ENCODE results near the gene SLC35A2.

Gene SLC35A2

DNA sequence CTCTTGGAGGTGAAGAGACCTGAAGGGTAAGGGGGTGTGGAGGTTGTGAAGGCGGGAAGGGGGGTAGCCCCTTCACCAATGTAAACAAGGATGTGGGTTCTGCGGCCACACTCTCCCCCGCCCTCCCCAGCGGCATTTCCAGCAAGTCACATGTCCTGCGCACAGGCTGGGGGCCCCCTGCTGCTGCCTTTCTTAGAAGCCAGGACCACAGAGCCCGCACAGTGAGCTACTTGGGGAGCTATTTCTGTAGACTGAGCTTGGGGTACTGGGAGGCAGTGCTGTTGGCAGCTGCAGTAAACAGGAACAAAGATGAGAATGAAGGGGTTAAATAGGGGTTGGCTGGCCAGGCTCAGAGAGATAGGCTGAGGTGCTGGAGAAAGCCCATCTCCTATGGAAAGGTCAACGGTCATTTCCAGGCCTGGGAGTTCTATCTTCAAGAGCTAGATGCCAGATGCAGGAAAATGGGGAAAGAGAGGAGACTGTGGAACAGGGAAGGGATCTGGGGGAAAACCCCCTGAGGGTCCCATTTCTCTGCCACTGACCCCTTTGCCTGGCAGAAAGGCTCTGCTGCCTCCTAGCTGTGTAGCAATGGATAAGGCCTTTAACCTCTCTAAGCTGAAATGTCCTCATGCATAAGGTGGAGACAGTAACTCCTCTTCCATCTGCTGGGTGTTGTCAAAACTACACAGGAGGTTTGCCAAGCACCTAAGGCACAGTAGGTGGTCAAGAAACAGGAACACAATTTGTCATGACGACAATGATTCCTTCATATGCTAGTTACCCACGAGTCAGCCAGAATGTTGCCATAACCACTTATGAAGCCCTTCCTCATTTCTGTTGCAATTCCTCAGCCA lies 25.8 kb upstream of the SLC35A2 start:
- DNase-seq (peak; percentile 90), ATAC-seq (ENCODE audit: insufficient read depth, low read depth) (peak; percentile 97)
- no peaks in the 10 kb centered on the region for H3K9me3 ChIP-seq (ENCODE audit: insufficient read depth, low read length, severe bottlenecking)
- peaks cover 59% of the 10 kb centered on the region for H3K36me3 ChIP-seq (ENCODE audit: insufficient read depth, low read length)
- H3K27me3 ChIP-seq (ENCODE audit: insufficient read depth, low read length, poor library complexity): no peaks in the 10 kb centered on the region
- no peak overlapping the region for H3K4me3 ChIP-seq (ENCODE audit: low read depth in 1 of 2, low read length in 2 of 2)
- peak overlapping the region; percentile 30 for H3K4me2 ChIP-seq (ENCODE audit: insufficient read depth, low read length)
- peak overlapping the region; percentile 76 for H3K27ac ChIP-seq (ENCODE audit: low read length)
- H4K20me1 ChIP-seq (ENCODE audit: insufficient read depth, low read length): peaks cover 68% of the 10 kb centered on the region
- H2AFZ ChIP-seq (ENCODE audit: low read depth, low read length): no peak overlapping the region
- H3K4me1 ChIP-seq (ENCODE audit: insufficient read depth, low read length): peaks cover 48% of the 10 kb centered on the region
- H3K9ac ChIP-seq (ENCODE audit: low read depth, low read length): 0 out of 2 replicates have a peak overlapping the region, but pooled peaks have one; percentile 8
- TF ChIP-seq, protein P1, sequence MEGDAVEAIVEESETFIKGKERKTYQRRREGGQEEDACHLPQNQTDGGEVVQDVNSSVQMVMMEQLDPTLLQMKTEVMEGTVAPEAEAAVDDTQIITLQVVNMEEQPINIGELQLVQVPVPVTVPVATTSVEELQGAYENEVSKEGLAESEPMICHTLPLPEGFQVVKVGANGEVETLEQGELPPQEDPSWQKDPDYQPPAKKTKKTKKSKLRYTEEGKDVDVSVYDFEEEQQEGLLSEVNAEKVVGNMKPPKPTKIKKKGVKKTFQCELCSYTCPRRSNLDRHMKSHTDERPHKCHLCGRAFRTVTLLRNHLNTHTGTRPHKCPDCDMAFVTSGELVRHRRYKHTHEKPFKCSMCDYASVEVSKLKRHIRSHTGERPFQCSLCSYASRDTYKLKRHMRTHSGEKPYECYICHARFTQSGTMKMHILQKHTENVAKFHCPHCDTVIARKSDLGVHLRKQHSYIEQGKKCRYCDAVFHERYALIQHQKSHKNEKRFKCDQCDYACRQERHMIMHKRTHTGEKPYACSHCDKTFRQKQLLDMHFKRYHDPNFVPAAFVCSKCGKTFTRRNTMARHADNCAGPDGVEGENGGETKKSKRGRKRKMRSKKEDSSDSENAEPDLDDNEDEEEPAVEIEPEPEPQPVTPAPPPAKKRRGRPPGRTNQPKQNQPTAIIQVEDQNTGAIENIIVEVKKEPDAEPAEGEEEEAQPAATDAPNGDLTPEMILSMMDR (IDR thresholded peaks at IDR 0.05; ENCODE audit: borderline replicate concordance, extremely low read depth, low read length, poor library complexity, severe bottlenecking): peak; percentile 50
- TF ChIP-seq EZH2 (IDR thresholded peaks at IDR 0.05; ENCODE audit: borderline replicate concordance, low read depth, low read length, severe bottlenecking): no peak
- H3K79me2 ChIP-seq (ENCODE audit: insufficient read depth, low read length): peaks cover 52% of the 10 kb centered on the region

DNA sequence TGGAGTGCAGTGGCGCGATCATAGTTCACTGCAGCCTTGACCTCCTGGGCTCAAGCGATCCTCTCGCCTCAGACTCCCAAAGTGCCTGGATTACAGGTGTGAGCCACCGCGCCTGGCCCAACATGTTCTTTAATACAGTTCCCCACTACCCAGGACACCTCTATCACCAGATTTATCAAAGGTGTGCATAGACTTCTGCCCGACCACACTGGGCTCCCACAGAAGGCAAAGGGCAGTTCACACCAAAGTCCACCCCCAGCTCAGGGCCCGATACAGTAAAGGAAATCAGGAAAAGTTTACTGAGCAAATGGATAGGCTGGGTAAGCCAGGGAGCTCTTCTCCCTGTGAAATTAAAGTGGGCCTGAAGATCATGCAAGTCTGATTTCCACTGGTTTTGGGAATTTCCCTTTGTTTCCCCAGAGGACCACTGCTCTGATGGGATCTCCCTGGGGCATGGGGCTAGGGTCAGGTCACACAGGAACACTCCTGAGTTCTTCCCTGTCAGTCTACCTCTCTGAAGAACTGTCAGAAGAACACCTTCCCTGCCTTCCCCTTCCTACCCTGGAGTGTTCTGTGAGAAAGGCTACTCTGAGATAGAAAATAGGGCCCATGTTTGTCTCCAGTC lies 25.1 kb upstream of the SLC35A2 start:
- H3K4me1 ChIP-seq (ENCODE audit: insufficient read depth, low read length): peaks cover 46% of the 10 kb centered on the region
- peaks cover 45% of the 10 kb centered on the region for H3K79me2 ChIP-seq (ENCODE audit: insufficient read depth, low read length)
- H3K27me3 ChIP-seq (ENCODE audit: insufficient read depth, low read length, poor library complexity): no peaks in the 10 kb centered on the region
- DNase-seq (no peak), ATAC-seq (ENCODE audit: insufficient read depth, low read depth) (no peak)
- H2AFZ ChIP-seq (ENCODE audit: low read depth, low read length): no peak overlapping the region
- H3K27ac ChIP-seq (ENCODE audit: low read length): peak overlapping the region; percentile 70; the same call in 1 of the 2 replicates
- H3K9ac ChIP-seq (ENCODE audit: low read depth, low read length): no peak overlapping the region
- H3K9me3 ChIP-seq (ENCODE audit: insufficient read depth, low read length, severe bottlenecking): no peaks in the 10 kb centered on the region
- TF ChIP-seq, protein P1 (IDR thresholded peaks at IDR 0.05; ENCODE audit: borderline replicate concordance, extremely low read depth, low read length, poor library complexity, severe bottlenecking): no peak
- TF ChIP-seq EZH2 (IDR thresholded peaks at IDR 0.05; ENCODE audit: borderline replicate concordance, low read depth, low read length, severe bottlenecking): no peak
- no peak overlapping the region for H3K4me3 ChIP-seq (ENCODE audit: low read depth in 1 of 2, low read length in 2 of 2)
- peaks cover 62% of the 10 kb centered on the region for H4K20me1 ChIP-seq (ENCODE audit: insufficient read depth, low read length)
- no peak overlapping the region for H3K4me2 ChIP-seq (ENCODE audit: insufficient read depth, low read length)
- H3K36me3 ChIP-seq (ENCODE audit: insufficient read depth, low read length): peaks cover 54% of the 10 kb centered on the region

DNA sequence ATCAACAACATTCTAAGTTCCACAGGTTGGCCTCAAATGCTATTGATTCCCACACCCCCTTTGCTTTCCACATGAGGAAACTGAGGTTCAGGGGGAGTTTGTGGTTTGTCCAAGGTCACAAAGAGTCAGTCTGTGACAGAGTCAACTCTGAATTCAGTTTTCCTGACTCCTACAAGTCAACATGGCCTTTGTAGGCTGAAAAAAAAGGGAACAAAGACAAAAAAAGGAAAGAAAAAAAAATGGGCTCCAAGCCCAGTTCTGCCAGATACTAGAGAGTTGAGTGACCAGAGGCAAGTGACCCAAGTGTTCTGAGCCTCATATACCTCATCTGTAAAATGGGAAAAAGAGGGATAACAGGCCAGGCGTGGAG lies 23.8 kb upstream of the SLC35A2 start:
- peaks cover 35% of the 10 kb centered on the region for H3K79me2 ChIP-seq (ENCODE audit: insufficient read depth, low read length)
- DNase-seq: no peak
- H3K36me3 ChIP-seq (ENCODE audit: insufficient read depth, low read length): peaks cover 50% of the 10 kb centered on the region
- H3K27me3 ChIP-seq (ENCODE audit: insufficient read depth, low read length, poor library complexity): no peaks in the 10 kb centered on the region
- H2AFZ ChIP-seq (ENCODE audit: low read depth, low read length): no peak overlapping the region
- TF ChIP-seq, protein P1 (IDR thresholded peaks at IDR 0.05; ENCODE audit: borderline replicate concordance, extremely low read depth, low read length, poor library complexity, severe bottlenecking): no peak
- no peak for TF ChIP-seq EZH2 (IDR thresholded peaks at IDR 0.05; ENCODE audit: borderline replicate concordance, low read depth, low read length, severe bottlenecking)
- no peaks in the 10 kb centered on the region for H3K9me3 ChIP-seq (ENCODE audit: insufficient read depth, low read length, severe bottlenecking)
- ATAC-seq (ENCODE audit: insufficient read depth, low read depth): no peak
- H4K20me1 ChIP-seq (ENCODE audit: insufficient read depth, low read length): peaks cover 53% of the 10 kb centered on the region
- H3K4me3 ChIP-seq (ENCODE audit: low read depth in 1 of 2, low read length in 2 of 2): no peak overlapping the region
- H3K4me2 ChIP-seq (ENCODE audit: insufficient read depth, low read length): no peak overlapping the region
- no peak overlapping the region for H3K9ac ChIP-seq (ENCODE audit: low read depth, low read length)
- H3K27ac ChIP-seq (ENCODE audit: low read length): no peak overlapping the region
- H3K4me1 ChIP-seq (ENCODE audit: insufficient read depth, low read length): peaks cover 39% of the 10 kb centered on the region
